Measurements from ENCODE around the gene LRP1B.

DNA sequence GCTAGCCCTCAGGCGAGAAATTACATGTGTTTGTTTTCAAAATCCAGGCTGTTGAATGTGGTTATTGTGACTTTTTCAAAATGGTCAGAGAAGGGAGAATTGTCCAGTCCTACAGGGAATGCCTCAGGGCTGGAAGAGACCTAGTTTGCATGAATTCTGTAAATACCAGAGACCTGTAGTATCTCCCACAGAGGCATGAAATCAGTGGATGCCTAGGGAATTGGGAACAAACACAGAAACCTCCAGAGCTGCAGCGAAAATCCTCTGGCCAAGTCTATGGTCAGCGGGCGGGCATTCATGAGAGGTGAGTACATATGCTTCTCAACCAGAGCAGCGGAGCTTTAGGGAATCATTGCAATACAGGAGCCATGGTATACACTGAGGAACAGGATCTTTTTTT lies 1754.1 kb downstream of the LRP1B start:
- TF ChIP-seq, protein P1, sequence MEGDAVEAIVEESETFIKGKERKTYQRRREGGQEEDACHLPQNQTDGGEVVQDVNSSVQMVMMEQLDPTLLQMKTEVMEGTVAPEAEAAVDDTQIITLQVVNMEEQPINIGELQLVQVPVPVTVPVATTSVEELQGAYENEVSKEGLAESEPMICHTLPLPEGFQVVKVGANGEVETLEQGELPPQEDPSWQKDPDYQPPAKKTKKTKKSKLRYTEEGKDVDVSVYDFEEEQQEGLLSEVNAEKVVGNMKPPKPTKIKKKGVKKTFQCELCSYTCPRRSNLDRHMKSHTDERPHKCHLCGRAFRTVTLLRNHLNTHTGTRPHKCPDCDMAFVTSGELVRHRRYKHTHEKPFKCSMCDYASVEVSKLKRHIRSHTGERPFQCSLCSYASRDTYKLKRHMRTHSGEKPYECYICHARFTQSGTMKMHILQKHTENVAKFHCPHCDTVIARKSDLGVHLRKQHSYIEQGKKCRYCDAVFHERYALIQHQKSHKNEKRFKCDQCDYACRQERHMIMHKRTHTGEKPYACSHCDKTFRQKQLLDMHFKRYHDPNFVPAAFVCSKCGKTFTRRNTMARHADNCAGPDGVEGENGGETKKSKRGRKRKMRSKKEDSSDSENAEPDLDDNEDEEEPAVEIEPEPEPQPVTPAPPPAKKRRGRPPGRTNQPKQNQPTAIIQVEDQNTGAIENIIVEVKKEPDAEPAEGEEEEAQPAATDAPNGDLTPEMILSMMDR (IDR thresholded peaks at IDR 0.05) = no peak
- no peak for TF ChIP-seq POLR2A (IDR thresholded peaks at IDR 0.05)

Data from vagina (tissue), 2 donors.